C1 segment of cervical spinal cord (tissue), 14 donors: ENCODE measurements around the gene KCNK2.
"Not testable (repeated sequence)": the region's sequence is repeated elsewhere in the genome, so short reads cannot be mapped to it uniquely, and the experiment has no call there.

Experiments used
- DNase-seq, 14 donors: peaks; one replicate each; lab custom pipeline; 2025; lab: John Stamatoyannopoulos, UW

The KCNK2 gene

GRCh38 chr1:215151841-215152549 lies 69.5 kb downstream of the KCNK2 start:
- DNase-seq: no peak

GRCh38 chr1:215156232-215156631 lies 73.7 kb downstream of the KCNK2 start:
- no peak for DNase-seq

DNA sequence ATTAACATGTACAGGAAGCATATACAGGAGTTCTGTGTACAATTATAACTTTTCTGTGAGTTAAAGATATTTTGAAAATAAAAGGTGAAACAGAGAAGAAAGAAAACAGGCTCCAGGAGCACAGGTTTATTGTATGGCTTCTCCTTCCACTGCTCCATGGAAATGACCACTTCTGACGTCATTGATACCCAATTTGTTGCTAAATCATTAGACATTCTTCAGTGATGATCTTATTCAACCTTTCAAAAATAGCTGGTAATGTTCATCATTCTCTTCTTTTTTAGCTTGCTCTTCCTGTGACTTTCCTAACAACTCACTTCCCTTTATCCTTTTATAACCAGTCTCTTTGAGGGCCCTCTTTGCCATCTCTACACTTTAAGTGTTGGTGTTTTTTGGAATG lies 77.8 kb downstream of the KCNK2 start:
- DNase-seq: no peak

DNA sequence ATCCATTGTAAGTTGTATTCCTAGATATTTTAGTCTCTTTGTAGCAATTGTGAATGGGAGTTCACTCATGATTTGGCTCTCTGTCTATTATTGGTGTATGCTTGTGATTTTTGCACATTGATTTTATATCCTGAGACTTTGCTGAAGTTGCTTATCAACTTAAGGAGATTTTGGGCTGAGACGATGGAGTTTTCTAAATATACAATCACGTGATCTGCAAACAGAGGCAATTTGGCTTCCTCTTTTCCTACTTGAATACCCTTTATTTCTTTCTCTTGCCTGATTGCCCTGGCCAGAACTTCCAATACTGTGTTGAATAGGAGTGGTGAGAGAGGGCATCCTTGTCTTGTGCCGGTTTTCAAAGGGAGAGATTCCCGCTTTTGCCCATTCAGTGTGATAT lies 80.6 kb downstream of the KCNK2 start:
- not testable (repeated sequence) for DNase-seq

DNA sequence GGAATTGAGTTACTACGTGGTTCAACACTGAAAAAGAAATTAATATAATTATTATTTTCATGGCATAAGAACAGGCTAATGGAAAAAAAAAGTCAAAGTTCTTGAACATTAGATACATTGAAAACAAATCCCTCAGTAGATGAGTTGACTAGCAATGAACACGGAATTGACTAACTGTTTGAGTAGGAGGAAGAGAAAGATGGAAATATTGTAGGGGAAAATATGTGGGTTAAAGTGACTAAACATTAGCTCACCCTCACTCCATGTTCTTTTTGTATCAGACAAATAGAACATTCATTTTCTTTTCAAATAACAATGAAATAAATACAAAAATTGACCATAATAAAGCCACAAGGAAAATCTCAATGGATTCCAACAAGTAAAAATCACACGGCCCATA lies 84.3 kb downstream of the KCNK2 start:
- DNase-seq: no peak

DNA sequence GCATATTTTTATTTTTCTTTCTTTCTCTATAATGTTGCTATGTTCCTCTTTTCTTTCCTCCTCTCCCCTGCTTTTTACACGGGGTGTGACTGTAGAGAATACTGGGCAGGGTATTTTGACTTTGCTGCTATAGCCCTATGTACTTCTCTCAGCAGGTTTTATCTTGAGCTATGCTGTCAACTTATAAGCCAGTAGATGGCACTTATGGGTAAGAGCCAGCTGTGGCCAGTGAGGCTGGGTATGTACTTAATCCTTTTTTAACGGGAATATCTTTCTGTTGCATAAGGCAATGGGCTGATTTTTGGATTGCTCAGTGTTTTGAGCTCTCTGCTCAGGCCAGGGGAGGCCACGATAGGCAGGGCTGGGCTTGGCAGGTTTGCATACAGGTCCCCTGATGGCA lies 99.0 kb downstream of the KCNK2 start:
- no peak for DNase-seq

DNA sequence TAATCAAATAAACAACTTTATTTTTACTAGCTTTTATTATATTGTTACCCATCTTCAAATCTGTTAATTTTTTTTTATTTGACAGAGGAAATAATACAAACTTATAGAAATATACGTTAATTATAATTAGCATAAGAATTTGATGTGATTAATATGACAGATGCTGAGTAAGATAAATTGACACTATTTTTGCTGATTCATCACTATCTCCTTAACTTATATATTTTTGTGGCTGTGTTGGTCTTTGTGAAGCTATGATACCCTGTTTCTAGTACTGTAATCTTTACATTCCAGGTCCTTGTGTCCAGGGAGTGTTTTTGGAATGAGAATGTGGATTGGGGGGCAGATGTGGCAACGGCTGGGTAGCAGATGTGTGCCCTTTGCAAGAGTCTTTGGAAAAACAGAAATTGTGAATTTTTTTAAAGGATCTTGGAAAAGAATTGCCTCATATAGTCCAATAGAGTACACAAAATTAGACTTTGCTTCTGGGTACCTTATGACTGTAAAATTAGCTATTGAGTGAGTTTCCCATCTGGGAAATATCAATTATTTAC lies 102.6 kb downstream of the KCNK2 start:
- no peak for DNase-seq

- DNase-seq: no peak
Observed at GRCh38 chr1:215188302-215188950, 105.9 kb downstream of the KCNK2 start.

DNA sequence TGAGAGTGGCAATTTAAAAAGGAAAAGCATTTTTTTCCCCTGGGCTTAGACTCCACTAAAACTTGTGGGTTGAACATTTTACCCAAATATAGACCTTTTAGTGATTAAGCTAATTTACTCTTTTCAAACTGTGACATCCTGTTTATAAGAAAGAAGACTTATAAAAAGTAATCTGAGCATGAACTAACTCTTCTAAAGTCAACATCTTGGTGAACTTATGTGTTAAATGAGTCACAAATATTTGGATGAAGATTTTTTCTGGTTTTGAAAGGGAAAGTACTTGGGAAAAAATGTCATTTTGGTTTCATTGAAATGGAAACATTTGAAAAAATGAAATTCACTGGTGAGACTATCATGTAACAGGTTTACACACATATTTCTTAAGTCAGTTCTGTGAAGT lies 109.8 kb downstream of the KCNK2 start:
- DNase-seq: no peak

- no peak for DNase-seq
Observed at GRCh38 chr1:215198021-215198420, 115.5 kb downstream of the KCNK2 start.

DNA sequence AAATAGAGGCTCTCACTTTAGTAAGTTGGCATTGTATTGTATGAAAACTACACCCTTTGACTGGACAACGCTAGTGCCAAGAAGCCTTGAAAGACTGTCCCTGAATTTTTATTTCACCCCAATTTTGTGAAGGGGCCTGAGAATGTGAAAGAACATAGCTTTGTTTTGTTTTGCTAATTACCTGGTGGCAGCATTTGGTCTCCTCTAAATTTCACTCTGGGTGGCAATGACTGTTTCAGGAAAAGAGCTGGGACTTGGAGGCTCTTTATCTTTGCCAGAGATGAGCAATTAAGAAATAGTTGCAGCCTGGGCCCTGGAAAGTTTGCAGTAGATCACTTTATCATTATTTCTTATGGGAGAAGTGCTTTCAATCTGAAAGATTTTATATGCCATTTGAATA lies 117.6 kb downstream of the KCNK2 start:
- no peak for DNase-seq

DNA sequence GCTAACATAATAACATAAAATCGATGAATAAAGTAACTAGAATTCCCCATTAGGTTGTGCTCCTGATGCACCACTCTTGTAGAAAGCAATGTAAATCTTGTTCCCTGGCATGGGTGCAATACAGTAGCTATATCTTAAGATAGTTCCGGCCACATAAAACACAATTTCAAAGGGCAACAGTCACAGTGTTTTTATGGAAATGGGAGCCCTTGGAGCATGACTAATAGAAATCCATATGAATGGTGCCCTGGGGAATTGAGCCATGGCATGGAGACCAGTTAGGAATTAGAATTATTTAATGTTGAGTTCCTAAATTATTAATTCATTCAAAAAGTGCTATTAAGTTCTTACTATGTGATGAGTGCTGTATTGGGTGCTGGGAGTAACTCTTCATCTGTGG lies 118.7 kb downstream of the KCNK2 start:
- no peak for DNase-seq

DNA sequence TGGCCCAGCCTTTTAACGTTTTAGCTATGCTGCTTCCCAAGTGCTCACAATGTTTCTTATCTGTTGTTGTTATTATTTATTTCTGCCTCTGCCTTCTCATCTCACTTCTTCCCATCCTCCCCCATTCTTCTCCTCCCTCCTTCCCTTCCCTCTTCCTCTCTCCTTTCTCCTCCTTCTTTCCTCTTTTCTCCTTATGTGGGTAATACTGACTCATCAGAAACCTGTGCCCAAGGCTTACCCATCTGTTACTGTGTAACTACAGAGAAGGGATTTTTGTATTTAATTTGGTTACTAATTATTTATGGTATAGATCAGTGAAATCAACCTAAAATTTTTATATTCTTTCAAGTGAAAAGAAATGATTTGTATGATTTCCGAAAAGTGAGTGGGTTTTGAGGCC lies 120.3 kb downstream of the KCNK2 start:
- DNase-seq: no peak

- no peak for DNase-seq
Observed at GRCh38 chr1:215210167-215210566, 127.6 kb downstream of the KCNK2 start.

- no peak for DNase-seq
Observed at GRCh38 chr1:215215846-215216245, 133.3 kb downstream of the KCNK2 start.

- no peak for DNase-seq
Observed at GRCh38 chr1:215219372-215219771, 136.8 kb downstream of the KCNK2 start.

DNA sequence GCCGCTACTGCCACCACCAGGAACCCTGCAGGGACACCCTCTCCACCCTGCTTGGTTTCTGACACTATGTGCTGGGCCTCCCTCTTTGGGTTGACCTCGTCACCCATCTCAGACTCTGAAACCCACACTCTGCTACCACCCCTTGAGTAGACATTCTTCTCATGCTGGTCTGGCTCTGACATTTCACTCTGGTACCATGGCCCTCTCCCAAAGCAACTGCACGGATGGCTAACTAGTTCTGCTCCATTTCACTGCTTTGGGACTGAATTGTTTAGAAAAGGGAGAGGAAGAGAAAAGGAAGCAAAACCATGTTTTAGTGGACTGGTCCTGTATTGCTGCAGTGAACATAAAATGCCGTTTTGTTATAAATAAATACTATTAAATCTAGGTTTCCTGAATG lies 137.8 kb downstream of the KCNK2 start:
- DNase-seq: no peak

- DNase-seq: no peak
Observed at GRCh38 chr1:215226757-215227156, 144.2 kb downstream of the KCNK2 start.

DNA sequence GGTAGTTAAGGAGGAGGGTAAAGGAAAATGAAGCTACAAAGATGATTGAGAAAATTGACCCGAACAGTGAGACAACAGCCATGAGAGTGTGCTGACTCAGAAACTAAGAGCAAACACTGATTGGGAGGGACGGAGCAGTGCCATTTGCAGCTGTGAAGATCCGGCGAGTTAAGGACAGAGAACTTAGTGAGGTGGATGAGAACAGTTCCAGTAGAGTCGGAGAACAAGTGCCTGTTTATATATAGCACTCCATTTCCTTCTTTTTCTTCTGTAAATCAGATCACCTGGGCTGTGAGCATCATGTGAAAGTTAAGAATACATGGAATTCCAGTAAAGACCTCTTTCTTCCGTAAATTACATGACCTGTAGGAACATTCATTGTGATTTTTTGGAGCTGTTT lies 145.7 kb downstream of the KCNK2 start:
- no peak for DNase-seq

GRCh38 chr1:215241451-215241850 lies 158.9 kb downstream of the KCNK2 start:
- no peak for DNase-seq

DNA sequence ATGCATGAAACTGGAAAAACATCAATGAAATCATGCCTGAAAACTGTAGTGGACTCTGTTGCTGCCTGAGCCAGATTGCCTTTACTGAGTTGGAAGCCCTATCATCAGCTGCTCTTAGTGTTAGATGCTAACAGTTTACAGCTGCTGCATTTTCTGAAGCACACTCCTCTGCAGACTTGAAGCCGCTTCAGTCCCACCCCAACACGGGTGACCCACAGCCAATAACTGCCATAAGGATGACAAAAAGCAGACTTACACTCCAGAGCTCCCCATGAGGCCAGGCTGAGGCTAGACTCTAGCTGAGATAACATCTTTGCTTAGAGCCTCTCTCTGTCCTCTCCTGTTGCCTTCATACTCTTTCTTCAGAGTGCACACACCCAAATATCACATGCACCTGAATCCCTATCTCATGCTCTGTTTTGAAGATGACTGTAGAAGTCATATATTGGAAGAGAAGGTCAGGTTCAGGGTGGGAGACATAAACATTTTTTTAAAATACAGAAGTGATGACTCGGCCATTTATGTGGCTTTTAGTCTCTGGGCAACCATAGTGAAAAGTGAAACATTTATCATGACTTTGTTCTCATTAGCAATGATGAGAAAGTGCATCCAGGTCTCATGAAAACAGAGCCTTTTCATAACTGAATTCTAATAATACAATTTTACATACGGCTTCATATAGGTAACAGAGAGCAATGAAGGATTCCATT lies 161.0 kb downstream of the KCNK2 start:
- DNase-seq: no peak

DNA sequence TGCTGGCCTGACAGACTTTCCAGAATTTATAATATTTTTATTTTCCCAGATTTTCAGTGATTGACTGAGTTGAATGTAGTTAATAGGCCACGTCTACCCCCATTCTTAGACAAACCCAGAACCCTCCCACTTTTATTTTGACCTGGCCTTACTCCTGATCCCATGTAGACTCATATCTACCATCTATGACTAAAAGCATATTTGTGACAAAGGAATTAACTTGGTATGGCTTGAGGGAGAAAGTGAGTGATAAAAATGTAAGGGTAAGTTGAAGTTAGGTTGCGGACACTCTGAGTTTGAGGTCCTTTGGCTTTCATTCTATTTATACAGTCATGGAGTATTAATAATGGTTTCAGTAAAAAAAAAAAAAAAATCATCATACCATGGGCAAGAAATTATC lies 168.4 kb downstream of the KCNK2 start:
- DNase-seq: no peak

GRCh38 chr1:215251428-215251827 lies 168.9 kb downstream of the KCNK2 start:
- no peak for DNase-seq
